HG02943 (cell line): ENCODE measurements around the gene TMEM204.

Experiments
- ATAC-seq: cut with Tn5 transposase; IDR thresholded peaks from one replicate; pipeline ENCODE4 v1.9.1; 2021; ENCODE audit warnings: mild to moderate bottlenecking, low read depth, moderate library complexity; ENCODE audit not compliant: unreplicated experiment

The TMEM204 gene

GRCh38 chr16:1498899-1499676 is 34.4 kb upstream of the TMEM204 start:
- no peak for ATAC-seq

GRCh38 chr16:1499756-1500464 is 33.6 kb upstream of the TMEM204 start:
- ATAC-seq, result no peak

DNA sequence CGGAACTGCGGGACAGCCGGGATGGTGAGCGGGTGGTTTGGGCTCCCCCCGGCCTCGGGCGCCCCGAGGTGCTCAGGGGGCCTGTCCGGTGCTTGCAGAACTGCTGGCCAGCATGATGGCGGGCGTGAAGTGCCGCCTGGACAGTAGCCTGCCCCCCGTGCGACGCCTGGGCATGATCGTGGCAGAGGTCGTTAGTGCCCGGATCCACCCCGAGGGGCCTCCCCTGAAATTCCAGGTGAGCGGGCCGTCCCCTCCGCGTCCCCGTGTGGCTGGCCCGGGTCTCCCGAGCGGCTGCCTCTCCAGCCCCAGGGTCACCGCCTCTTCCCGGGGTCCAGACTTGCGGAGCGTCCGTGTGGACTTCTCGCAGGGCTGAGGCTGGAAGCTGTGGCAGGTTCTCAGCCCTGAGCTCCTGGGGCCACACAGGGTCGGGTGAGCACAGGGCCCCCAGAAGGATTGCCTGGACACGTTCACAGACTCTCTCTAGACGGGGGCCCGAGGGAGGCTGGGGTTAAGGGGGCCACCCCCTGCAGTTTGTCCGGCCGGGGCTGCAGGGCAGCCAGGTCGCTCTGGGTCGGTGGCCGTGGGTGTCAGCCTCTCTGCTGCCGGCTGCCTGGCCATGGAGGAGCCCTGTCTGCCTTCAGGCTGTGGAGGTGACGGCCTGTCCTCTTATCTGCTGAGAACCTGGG is 32.9 kb upstream of the TMEM204 start:
- ATAC-seq, result no peak

- ATAC-seq, result no peak
These were observed 31.8 kb upstream of the TMEM204 start for GRCh38 chr16:1501630-1502029.

DNA sequence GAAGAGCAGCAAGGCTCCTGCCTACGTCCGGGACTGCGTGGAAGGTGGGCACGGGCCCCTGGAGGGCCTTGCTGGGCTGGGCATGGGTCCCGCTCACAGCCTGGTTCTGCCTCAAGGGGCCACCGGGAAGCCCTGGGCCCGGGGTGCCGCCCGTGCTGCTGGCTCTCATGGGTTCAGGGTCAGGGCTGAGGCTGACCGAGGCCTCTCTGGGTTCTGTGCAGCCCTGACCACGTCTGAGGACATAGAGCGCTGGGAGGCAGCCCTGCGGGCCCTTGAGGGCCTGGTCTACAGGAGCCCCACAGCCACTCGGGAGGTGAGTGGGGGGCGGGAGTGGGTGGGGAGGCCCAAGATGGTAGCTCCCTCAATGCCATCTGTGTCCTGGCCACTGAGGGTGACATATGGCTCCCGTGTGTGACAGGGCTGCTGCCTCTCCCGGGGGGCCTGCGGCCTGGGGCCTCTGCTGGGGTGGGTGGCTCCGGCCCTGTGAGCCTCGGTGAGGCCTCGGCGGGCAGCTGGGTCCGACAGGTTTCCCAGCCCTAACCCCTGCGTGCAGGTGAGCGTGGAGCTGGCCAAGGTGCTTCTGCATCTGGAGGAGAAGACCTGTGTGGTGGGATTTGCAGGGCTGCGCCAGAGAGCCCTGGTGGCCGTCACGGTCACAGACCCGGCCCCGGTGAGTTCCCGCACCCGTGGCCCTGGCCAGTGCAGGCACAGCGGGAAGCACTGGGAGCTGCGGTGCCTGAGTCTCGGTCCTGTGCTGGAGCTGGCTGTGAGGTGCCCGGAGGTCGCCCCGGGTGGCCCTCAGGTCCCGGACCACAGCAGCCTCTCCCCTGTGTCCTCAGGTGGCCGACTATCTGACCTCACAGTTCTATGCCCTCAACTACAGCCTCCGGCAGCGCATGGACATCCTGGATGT is 31.1 kb upstream of the TMEM204 start:
- no peak for ATAC-seq

DNA sequence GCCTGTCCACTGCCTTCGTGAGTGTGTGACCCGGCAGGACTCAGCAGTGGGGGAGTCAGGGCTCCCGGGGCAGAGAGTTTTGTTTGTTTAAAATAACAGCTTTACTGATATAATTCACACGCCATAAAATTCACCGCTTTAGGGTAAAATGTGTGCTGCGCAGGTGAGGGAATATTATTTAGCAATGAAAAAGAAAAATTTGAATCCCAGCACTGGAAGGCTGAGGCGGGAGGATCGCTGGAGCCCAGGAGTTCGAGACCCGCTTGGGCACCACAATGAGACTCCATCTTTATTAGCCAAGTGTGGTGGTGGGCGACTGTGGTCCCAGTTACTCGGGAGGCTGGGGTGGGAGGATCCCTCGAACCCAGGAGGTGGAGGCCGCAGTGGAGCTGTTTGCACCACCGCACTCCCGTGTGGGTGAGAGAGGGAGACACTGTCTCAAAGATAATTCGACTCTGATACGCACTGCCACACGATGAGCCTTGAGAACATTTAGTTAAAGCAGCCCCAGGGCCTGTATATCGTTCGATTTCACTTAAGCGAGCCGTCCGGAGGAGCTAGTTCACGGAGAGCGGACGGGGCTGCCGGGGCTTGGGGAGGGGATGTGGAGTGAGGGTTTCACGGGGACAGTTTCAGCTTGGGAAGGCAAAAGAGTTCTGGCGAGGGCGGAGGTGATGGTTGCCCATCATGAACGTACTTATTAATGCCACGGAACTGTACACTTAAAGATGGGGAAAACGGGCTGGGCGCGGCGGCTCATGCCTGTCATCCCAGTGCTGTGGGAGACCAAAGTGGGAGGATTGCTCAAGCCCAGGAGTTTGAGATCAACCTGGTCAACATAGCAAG is 30.1 kb upstream of the TMEM204 start:
- no peak for ATAC-seq

DNA sequence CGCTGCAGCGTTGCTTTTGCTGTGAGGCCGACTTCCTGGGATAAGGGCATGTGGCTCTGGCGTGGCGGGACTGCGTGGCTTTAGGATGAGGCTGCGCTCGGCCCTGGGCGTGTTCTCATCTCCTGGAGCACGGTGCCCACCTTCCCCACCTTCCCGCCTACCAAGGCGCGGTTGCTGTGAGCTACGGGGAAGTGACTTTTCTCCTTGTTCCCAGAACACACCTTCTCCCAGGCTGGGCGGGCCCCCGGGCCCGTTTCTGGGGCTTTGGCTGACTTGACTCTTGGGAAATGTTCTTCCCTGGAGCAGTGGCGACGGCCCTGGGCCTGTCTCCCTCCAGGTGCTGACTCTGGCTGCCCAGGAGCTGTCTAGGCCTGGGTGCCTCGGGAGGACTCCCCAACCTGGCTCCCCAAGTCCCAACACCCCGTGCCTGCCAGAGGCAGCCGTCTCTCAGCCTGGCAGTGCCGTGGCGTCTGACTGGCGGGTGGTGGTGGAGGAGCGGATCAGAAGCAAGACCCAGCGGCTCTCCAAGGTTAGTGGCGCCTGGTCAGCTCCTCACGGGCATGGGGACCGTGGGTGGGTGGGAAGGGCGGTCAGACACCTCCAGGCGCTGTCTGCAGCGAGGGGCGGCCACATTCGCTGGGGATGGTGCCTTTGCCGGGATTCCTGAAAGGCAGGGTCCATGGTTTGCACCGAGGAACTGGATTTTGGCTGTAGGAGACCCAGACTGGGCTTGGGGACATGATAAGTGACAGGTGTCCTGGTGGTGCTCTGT is 28.2 kb upstream of the TMEM204 start:
- no peak for ATAC-seq

- no peak for ATAC-seq
These were observed 27.6 kb upstream of the TMEM204 start for GRCh38 chr16:1505912-1506311.

GRCh38 chr16:1506494-1507213 is 26.8 kb upstream of the TMEM204 start:
- no peak for ATAC-seq

- no peak for ATAC-seq
These were observed 24.8 kb upstream of the TMEM204 start for GRCh38 chr16:1508494-1509187.

- ATAC-seq, result no peak
These were observed 23.9 kb upstream of the TMEM204 start for GRCh38 chr16:1509307-1510221.

- no peak for ATAC-seq
These were observed 23.2 kb upstream of the TMEM204 start for GRCh38 chr16:1510272-1510671.

- no peak for ATAC-seq
These were observed 22.5 kb upstream of the TMEM204 start for GRCh38 chr16:1510941-1511351.

DNA sequence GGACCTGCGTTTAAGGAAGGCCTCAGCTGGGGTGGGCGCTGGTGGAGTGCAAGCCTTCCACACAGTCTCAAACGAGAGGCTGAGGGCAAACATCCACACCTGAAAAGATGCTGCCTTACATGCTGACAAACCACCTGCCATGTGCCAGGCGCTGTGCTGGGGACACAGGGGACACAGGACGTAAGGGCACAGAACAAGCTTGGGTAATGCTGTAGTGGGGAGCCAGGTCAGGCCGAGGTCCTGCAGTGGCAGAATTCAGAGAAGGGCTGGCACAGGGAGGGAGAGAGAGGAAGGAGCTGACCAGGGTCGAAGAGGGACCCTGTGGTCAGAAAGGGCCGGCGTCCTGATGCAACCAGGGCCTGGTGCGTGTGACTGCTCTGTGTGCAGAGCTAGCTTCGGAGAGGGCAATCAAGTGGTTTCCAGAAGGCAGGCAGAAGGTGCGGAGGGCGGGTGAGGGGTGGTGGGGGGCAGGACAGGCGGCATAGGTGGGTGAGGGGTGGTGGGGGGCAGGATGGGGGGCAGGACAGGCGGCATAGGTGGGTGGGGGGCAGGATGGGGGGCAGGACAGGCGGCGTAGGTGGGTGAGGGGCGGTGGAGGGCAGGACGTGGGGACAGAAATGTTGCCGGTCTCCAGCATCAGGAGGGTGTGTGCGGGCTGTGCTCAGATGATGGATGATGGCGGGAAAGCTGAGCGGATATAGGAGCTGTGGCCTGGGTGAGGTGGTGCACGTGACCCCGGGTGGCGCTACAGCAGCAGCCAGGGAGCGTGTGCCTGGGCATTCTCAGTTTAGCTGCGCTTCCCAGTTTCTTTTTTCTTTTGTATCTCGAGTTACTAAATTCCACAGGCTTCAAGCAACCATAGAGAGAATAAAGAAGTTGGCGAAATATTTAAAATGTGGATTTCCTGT is 21.6 kb upstream of the TMEM204 start:
- no peak for ATAC-seq

DNA sequence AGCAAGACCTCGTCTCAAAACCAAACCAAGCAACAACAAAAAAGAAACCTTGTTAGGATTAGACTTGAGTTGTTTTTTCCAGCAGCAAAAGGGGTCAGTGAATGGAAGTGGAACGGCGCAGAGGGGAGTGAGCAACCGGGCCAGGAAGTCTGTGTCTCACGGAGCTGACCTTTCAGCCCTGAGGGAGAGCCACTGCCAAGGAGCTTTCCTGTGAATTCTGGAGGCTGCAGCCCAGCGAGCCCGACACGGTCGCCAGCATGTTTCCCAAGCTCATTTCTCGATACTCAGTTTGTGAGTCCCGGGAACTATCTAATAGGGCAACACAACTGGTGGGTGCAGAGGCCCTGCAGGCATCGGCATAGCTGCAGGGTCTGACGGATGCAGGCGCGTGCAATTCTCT is 20.7 kb upstream of the TMEM204 start:
- no peak for ATAC-seq

DNA sequence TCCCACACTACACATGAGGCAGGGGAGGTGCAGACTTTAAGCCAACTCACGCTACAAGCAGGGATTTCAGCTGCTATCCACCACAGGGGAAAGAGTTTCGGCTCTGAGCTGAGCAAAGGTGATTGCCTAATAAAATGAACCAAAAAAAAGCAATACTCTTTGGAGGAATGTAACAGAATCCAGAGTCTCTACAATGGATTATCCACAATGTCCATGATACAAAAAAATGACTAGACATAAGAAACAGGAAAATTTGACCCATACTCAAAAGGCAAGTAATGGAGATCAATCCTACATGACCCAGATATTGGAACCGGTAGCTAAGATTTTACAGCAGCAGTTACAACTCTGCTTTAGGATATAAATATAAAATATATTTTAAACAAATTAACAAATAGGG is 19.0 kb upstream of the TMEM204 start:
- ATAC-seq, result no peak
